SK-N-SH treated with all-trans-retinoic acid at 6 μM for 48 hours (cell line): ENCODE results near the gene EEF1AKMT3.

Experiments used
- ATAC-seq: fragments of 200-7000 bp; cut with Tn5 transposase; 3 replicates; pipeline ENCODE4 v1.9.1; 2020; ENCODE audit warnings: mild to moderate bottlenecking, moderate library complexity
- ARNTL ChIP-seq: fragments of 450-650 bp; formaldehyde crosslinking; IDR thresholded peaks from 2 replicates; pipeline ENCODE4 v1.5.0; 2020; ENCODE audit warnings: low read depth, mild to moderate bottlenecking, moderate library complexity, borderline replicate concordance
- BACH2 ChIP-seq: fragments of 250-450 bp; sonication (Bioruptor Pico); IDR thresholded peaks from 2 replicates; pipeline ENCODE4 v1.9.0; 2021; ENCODE audit warnings: mild to moderate bottlenecking, borderline replicate concordance
- CREB5 ChIP-seq: fragments of 250-450 bp; sonication (Bioruptor Pico); IDR thresholded peaks from 2 replicates; pipeline ENCODE4 v1.5.1; 2020; ENCODE audit warnings: low read depth, mild to moderate bottlenecking, moderate library complexity
- ESRRG ChIP-seq: fragments of 250-450 bp; sonication (Bioruptor Pico); IDR thresholded peaks from 2 replicates; pipeline ENCODE4 v1.6.1; 2021; ENCODE audit warnings: mild to moderate bottlenecking
- GLIS3 ChIP-seq: fragments of 250-450 bp; sonication (Bioruptor Pico); IDR thresholded peaks from 2 replicates; pipeline ENCODE4 v1.5.0; 2020; ENCODE audit warnings: mild to moderate bottlenecking, moderate library complexity
- ISL1 ChIP-seq: fragments of 250-450 bp; sonication (Bioruptor Pico); IDR thresholded peaks from 2 replicates; pipeline ENCODE4 v2.1.2; 2022; ENCODE audit warnings: mild to moderate bottlenecking, moderate library complexity
- PATZ1 ChIP-seq: fragments of 250-450 bp; sonication (Bioruptor Pico); IDR thresholded peaks from 2 replicates; pipeline ENCODE4 v1.8.0; 2020; ENCODE audit warnings: mild to moderate bottlenecking, moderate library complexity, borderline replicate concordance
- POU6F1 ChIP-seq: fragments of 250-450 bp; sonication (Bioruptor Pico); IDR thresholded peaks from 2 replicates; pipeline ENCODE4 v1.8.0; 2021; ENCODE audit warnings: low read depth, mild to moderate bottlenecking, moderate library complexity, borderline replicate concordance
- PPARA ChIP-seq: fragments of 250-450 bp; sonication (Bioruptor Pico); IDR thresholded peaks from 2 replicates; pipeline ENCODE4 v1.5.0; 2020; ENCODE audit warnings: mild to moderate bottlenecking, borderline replicate concordance
- RARB ChIP-seq: fragments of 250-450 bp; sonication (Bioruptor Pico); IDR thresholded peaks from 2 replicates; pipeline ENCODE4 v1.8.0; 2021; ENCODE audit warnings: mild to moderate bottlenecking, moderate library complexity
- TCF4 ChIP-seq: fragments of 250-450 bp; sonication (Bioruptor Pico); IDR thresholded peaks from 2 replicates; pipeline ENCODE4 v1.8.0; 2021; ENCODE audit warnings: mild to moderate bottlenecking, moderate library complexity, borderline replicate concordance
- TOX ChIP-seq: fragments of 250-450 bp; sonication (Bioruptor Pico); IDR thresholded peaks from 2 replicates; pipeline ENCODE4 v1.8.0; 2021; ENCODE audit warnings: mild to moderate bottlenecking, moderate library complexity, borderline replicate concordance
- TSHZ2 ChIP-seq: fragments of 250-450 bp; sonication (Bioruptor Pico); IDR thresholded peaks from 2 replicates; pipeline ENCODE4 v1.5.0; 2020; ENCODE audit warnings: mild to moderate bottlenecking, moderate library complexity
- ZFP3 ChIP-seq: fragments of 250-450 bp; sonication (Bioruptor Pico); IDR thresholded peaks from 2 replicates; pipeline ENCODE4 v1.5.0; 2020; ENCODE audit warnings: mild to moderate bottlenecking, moderate library complexity
- ZFP30 ChIP-seq: fragments of 450-650 bp; formaldehyde crosslinking; IDR thresholded peaks from 2 replicates; pipeline ENCODE4 v1.5.0; 2022; ENCODE audit warnings: mild to moderate bottlenecking, moderate library complexity
- ZNF70 ChIP-seq: fragments of 450-650 bp; formaldehyde crosslinking; IDR thresholded peaks from 2 replicates; pipeline ENCODE4 v1.5.0; 2020; ENCODE audit warnings: mild to moderate bottlenecking, moderate library complexity
- ZNF8 ChIP-seq: fragments of 450-650 bp; formaldehyde crosslinking; IDR thresholded peaks from 2 replicates; pipeline ENCODE4 v1.5.0; 2020; ENCODE audit warnings: mild to moderate bottlenecking, moderate library complexity

EEF1AKMT3 gene

GRCh38 chr12:57808351-57808750 is 35.9 kb downstream of the EEF1AKMT3 start:
- TF ChIP-seq PPARA (CRISPR knock-in tag), result no peak
- no peak for TF ChIP-seq TCF4
- TF ChIP-seq BACH2 (CRISPR knock-in tag), result no peak
- no peak for TF ChIP-seq POU6F1 (CRISPR knock-in tag)
- no peak for TF ChIP-seq ZNF70
- no peak for TF ChIP-seq GLIS3
- TF ChIP-seq TSHZ2 (CRISPR knock-in tag), result no peak
- TF ChIP-seq ZFP3 (CRISPR knock-in tag), result no peak
- ATAC-seq, result no peak

GRCh38 chr12:57809425-57809824 is 37.0 kb downstream of the EEF1AKMT3 start:
- TF ChIP-seq ZNF70 (no peak), ESRRG (no peak), CREB5 (CRISPR knock-in tag) (no peak), RARB (CRISPR knock-in tag) (no peak), ARNTL (CRISPR knock-in tag) (no peak), ZFP3 (CRISPR knock-in tag) (no peak), ZNF8 (CRISPR knock-in tag) (no peak), TOX (CRISPR knock-in tag) (no peak)
- TF ChIP-seq, all 23 proteins: peak for 0
- no peak for ATAC-seq

- no peak for TF ChIP-seq PATZ1 (CRISPR knock-in tag)
- no peak for TF ChIP-seq GLIS3
- no peak for TF ChIP-seq POU6F1 (CRISPR knock-in tag)
- ATAC-seq, result peak; percentile 33
Measured at GRCh38 chr12:57810450-57810849, 38.0 kb downstream of the EEF1AKMT3 start.

GRCh38 chr12:57811028-57811755 is 38.8 kb downstream of the EEF1AKMT3 start:
- TF ChIP-seq ZNF70, result no peak
- no peak for TF ChIP-seq ISL1 (CRISPR knock-in tag)
- TF ChIP-seq ZFP30 (CRISPR knock-in tag), result no peak
- TF ChIP-seq BACH2 (CRISPR knock-in tag), result no peak
- TF ChIP-seq ZNF8 (CRISPR knock-in tag), result no peak
- no peak for TF ChIP-seq GLIS3
- TF ChIP-seq ARNTL (CRISPR knock-in tag), result no peak
- TF ChIP-seq ESRRG, result no peak
- no peak for TF ChIP-seq TOX (CRISPR knock-in tag)
- no peak for ATAC-seq
